Measurements from ENCODE around the gene MAP2K4. TPM values are rescaled to one million over a fixed set of nuclear protein-coding genes. Genes with fewer than 3 reads are reported as not detected.
A peak's percentile ranks its signal among the peaks of the same experiment; 100 is the strongest.

Gene MAP2K4
- total and polyA plus RNA-seq, 5 experiments from 2014 or later = 17.7 to 51.3 (median 27.3) TPM

GRCh38 chr17:12043702-12044101 lies 23.0 kb downstream of the MAP2K4 start:
- H3K36me3 Mint-ChIP-seq = peaks cover 0 to 7% (median 0%) of the 10 kb centered on the region in 3 donors
- H3K4me3 Mint-ChIP-seq = no peak overlapping the region
- ATAC-seq = no peak
- peaks cover 34 to 86% (median 77%) of the 10 kb centered on the region in 4 donors for H3K4me1 Mint-ChIP-seq
- no peak overlapping the region for H3K27ac Mint-ChIP-seq
- POLR2A ChIA-PET = no interaction called here
- no peak for DNase-seq
- H3K27me3 Mint-ChIP-seq = no peaks in the 10 kb centered on the region
- H3K9me3 Mint-ChIP-seq = no peaks in the 10 kb centered on the region

DNA sequence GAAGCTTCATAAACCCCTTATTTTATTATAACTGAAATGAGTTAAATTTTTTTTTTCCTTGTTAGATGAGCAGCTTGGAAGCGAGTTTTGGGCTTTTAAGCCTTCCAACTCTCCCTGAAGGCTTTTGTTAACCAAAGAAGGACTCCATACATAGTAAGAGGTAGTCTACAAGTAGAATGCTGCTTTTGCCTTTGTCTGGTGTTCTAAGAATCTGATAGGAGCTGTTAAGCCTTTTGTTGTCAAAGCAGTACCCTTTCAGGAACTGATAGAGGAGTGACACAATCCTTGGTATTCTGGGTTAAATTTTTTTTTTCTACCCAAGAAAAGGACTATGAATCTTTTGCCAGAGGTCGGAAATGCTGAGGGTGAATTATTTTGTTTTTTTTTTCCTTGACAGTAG lies 26.1 kb downstream of the MAP2K4 start:
- peaks cover 49 to 90% (median 85%) of the 10 kb centered on the region in 4 donors for H3K4me1 Mint-ChIP-seq
- POLR2A ChIA-PET = interaction anchor here (0.6 to 1.2 kb wide), 2 partner anchors 25 to 49 kb away, joined by 3 to 4 read pairs; partner anchors contain the start of gene ZNF18
- ATAC-seq (no peak), DNase-seq (no peak)
- peaks cover 0 to 4% (median 0%) of the 10 kb centered on the region in 3 donors for H3K36me3 Mint-ChIP-seq
- H3K27me3 Mint-ChIP-seq = no peaks in the 10 kb centered on the region
- H3K4me3 Mint-ChIP-seq = no peak overlapping the region
- no peaks in the 10 kb centered on the region for H3K9me3 Mint-ChIP-seq
- peak overlapping the region in 1 of 10 donors; percentile 1 for H3K27ac Mint-ChIP-seq

GRCh38 chr17:12047681-12048376 lies 27.2 kb downstream of the MAP2K4 start:
- POLR2A ChIA-PET = no interaction called here
- DNase-seq = no peak
- no peak for ATAC-seq
- Mint-ChIP-seq H3K4me3 (no peak overlapping the region), H3K9me3 (no peaks in the 10 kb centered on the region), H3K36me3 (peaks cover 0 to 3% (median 0%) of the 10 kb centered on the region in 3 donors), H3K4me1 (peaks cover 47 to 93% (median 89%) of the 10 kb centered on the region in 4 donors), H3K27ac (no peak overlapping the region), H3K27me3 (no peaks in the 10 kb centered on the region)

GRCh38 chr17:12048843-12049473 lies 28.3 kb downstream of the MAP2K4 start:
- Mint-ChIP-seq H3K9me3 (no peaks in the 10 kb centered on the region), H3K27me3 (no peaks in the 10 kb centered on the region), H3K36me3 (no peaks in the 10 kb centered on the region), H3K4me1 (peaks cover 47 to 94% (median 89%) of the 10 kb centered on the region in 4 donors), H3K4me3 (peak overlapping the region in 4 of 10 donors; percentile 3 to 30 (median 19)), H3K27ac (peak overlapping the region in 5 of 10 donors; percentile 14 to 61 (median 33))
- ATAC-seq = no peak
- no peak for DNase-seq
- POLR2A ChIA-PET = no interaction called here

DNA sequence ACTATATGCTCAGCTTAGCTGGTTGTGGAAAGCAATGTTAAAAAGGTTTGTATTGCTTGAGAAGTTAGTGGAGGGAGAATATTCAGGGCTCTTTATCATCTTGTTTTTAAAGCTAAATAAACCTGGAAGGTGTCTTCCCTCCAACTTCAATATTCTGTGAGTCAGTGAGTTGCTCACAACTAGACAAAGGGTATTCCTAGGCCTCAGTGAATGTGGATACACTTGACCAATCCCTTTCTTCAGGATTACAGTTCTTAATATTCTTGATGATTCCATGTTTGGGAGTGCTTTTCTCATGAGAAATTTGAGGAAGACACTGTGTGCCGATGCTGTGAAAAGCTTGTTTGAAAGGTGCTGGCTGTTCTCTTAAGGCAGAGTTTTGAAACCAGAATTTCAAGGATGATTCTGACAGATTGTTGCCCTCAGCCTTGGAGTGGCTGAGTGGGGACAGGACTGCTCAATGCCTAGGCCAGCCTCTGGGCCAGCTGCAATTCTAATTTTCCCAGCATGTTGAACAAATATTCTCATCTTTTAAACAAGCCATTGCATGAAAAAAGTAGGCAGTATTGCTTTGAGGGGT lies 30.1 kb downstream of the MAP2K4 start:
- no peak overlapping the region for H3K4me3 Mint-ChIP-seq
- no peaks in the 10 kb centered on the region for H3K27me3 Mint-ChIP-seq
- H3K4me1 Mint-ChIP-seq = peaks cover 41 to 92% (median 80%) of the 10 kb centered on the region in 4 donors

GRCh38 chr17:12053552-12053951 lies 32.9 kb downstream of the MAP2K4 start:
- Mint-ChIP-seq H3K36me3 (peaks cover 0 to 31% (median 3%) of the 10 kb centered on the region in 3 donors), H3K4me1 (peaks cover 29 to 90% (median 75%) of the 10 kb centered on the region in 4 donors), H3K9me3 (no peaks in the 10 kb centered on the region), H3K27ac (peak overlapping the region in 7 of 10 donors; percentile 59 to 73 (median 64)), H3K27me3 (no peaks in the 10 kb centered on the region), H3K4me3 (peak overlapping the region in 9 of 10 donors; percentile 14 to 65 (median 44))
- no peak for ATAC-seq
- POLR2A ChIA-PET = interaction anchor here (1.1 kb wide), 1 partner anchor 33 kb away, joined by 3 read pairs; the partner anchor contains the start of gene MAP2K4
- no peak for DNase-seq

More for the DNA sequence above, 30.1 kb downstream of the MAP2K4 start:
- POLR2A ChIA-PET = no interaction called here
- DNase-seq (no peak), ATAC-seq (no peak)
- Mint-ChIP-seq H3K27ac (peak overlapping the region in 4 of 10 donors; percentile 11 to 47 (median 41)), H3K36me3 (peaks cover 0 to 11% (median 0%) of the 10 kb centered on the region in 3 donors), H3K9me3 (no peaks in the 10 kb centered on the region)

DNA sequence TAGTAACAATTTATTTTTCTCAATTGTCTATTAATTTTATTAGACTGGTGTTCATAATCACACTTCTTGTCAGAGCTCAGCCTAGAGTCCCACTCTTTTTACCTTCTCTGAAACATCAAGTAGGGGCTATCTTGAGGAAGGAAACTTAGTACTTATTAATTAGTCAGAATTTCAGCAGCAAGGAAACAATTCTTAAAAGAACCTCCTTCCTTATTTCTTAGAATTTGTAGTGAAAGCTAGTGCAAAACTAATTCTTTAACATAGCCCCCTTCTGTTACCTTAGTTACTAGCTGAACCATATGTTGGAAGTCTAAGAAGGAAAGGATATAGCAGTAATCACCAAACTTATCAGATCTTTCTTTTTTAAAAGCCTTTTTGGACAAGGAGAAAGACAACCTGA lies 35.2 kb downstream of the MAP2K4 start:
- Mint-ChIP-seq H3K4me1 (peaks cover 17 to 78% (median 60%) of the 10 kb centered on the region in 4 donors), H3K9me3 (no peaks in the 10 kb centered on the region), H3K4me3 (peak overlapping the region in 1 of 10 donors; percentile 8), H3K36me3 (peaks cover 0 to 49% (median 11%) of the 10 kb centered on the region in 3 donors), H3K27me3 (no peaks in the 10 kb centered on the region), H3K27ac (peak overlapping the region in 5 of 10 donors; percentile 19 to 72 (median 23))
- ATAC-seq (no peak), DNase-seq (no peak)
- POLR2A ChIA-PET = no interaction called here

DNA sequence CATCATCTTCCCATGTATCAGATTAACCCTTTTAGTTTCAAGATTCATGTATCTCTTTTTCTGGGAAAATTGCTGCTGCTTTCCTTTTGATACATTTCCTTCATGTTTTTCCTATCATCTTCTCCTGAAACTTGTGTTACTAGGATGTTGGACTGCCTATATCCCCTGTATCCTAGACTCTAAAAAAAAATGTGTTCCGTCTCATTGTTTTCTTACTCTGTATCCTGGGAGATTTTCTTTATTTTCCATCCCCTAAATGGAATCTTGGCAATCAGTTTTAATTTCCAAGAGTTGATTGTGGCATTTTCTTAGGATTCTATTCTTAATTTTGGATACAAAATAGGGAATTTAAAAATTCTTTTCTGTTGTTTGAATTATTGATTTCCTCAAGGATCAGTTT lies 36.8 kb downstream of the MAP2K4 start:
- H3K27me3 Mint-ChIP-seq = no peaks in the 10 kb centered on the region
- H3K9me3 Mint-ChIP-seq = no peaks in the 10 kb centered on the region
- ATAC-seq (no peak), DNase-seq (no peak)
- H3K27ac Mint-ChIP-seq = peak overlapping the region in 1 of 10 donors; percentile 56
- no peak overlapping the region for H3K4me3 Mint-ChIP-seq
- POLR2A ChIA-PET = interaction anchor here (0.7 kb wide), 1 partner anchor 15 kb away, joined by 5 read pairs; no protein-coding TSS in a partner anchor
- H3K36me3 Mint-ChIP-seq = peaks cover 0 to 63% (median 18%) of the 10 kb centered on the region in 3 donors
- peaks cover 18 to 65% (median 47%) of the 10 kb centered on the region in 4 donors for H3K4me1 Mint-ChIP-seq

DNA sequence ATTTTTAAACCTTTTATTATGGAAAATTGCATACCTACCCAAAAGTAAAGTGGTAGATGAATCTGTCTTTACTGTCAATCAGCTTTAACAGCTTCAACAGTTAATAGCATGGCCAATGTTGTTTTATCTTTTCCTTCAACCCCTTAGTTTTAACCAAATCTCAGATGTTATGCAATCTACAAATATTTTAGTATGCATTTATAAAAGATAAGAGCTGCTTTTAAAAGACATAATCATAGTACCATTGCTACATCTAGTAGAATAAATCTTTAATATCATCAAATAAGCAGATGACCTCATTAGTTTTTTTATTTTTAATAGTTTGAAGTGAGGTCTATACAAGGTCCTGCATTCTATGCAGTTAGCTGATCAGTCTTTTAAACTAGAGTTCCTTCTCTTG lies 37.9 kb downstream of the MAP2K4 start:
- peaks cover 0 to 72% (median 26%) of the 10 kb centered on the region in 3 donors for H3K36me3 Mint-ChIP-seq
- ATAC-seq (no peak), DNase-seq (no peak)
- no peaks in the 10 kb centered on the region for H3K9me3 Mint-ChIP-seq
- H3K4me1 Mint-ChIP-seq = peaks cover 14 to 54% (median 39%) of the 10 kb centered on the region in 4 donors
- no peak overlapping the region for H3K4me3 Mint-ChIP-seq
- H3K27me3 Mint-ChIP-seq = no peaks in the 10 kb centered on the region
- no peak overlapping the region for H3K27ac Mint-ChIP-seq
- POLR2A ChIA-PET = no interaction called here

DNA sequence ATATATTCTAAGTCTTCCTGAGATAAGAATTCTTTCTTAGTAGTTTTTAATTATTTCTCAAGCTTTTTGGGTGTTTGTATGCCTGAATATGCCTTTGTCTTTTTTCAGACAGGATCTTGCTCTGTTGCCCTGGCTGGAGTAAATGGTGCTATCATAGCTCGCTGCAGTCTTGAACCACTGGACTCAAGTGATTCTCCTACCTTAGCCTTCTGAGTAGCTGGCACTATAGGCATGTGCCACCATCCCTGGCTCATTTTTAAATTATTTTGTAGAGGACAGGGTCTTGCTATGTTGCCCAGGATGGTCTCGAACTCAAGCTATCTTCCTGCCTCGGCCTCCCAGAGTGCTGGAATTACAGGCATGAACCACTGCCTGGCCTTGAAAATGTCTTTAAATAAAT lies 41.6 kb downstream of the MAP2K4 start:
- Mint-ChIP-seq H3K27ac (peak overlapping the region in 1 of 10 donors; percentile 29), H3K27me3 (no peaks in the 10 kb centered on the region), H3K36me3 (peaks cover 0 to 62% (median 44%) of the 10 kb centered on the region in 3 donors), H3K4me1 (peaks cover 10 to 19% (median 17%) of the 10 kb centered on the region in 4 donors), H3K9me3 (peaks cover 0 to 2% (median 0%) of the 10 kb centered on the region in 9 donors), H3K4me3 (no peak overlapping the region)
- DNase-seq = no peak
- ATAC-seq = no peak
- POLR2A ChIA-PET = interaction anchor here (0.6 kb wide), 1 partner anchor 33 kb away, joined by 4 read pairs; no protein-coding TSS in a partner anchor

GRCh38 chr17:12064395-12064794 lies 43.7 kb downstream of the MAP2K4 start:
- Mint-ChIP-seq H3K27ac (no peak overlapping the region), H3K27me3 (no peaks in the 10 kb centered on the region), H3K9me3 (peaks cover 0 to 2% (median 0%) of the 10 kb centered on the region in 9 donors), H3K36me3 (peaks cover 0 to 49% (median 42%) of the 10 kb centered on the region in 3 donors), H3K4me1 (peaks cover 7 to 12% (median 9%) of the 10 kb centered on the region in 4 donors), H3K4me3 (no peak overlapping the region)
- ATAC-seq = no peak
- DNase-seq = no peak
- POLR2A ChIA-PET = no interaction called here

- ATAC-seq = no peak
- H3K36me3 Mint-ChIP-seq = peaks cover 5 to 42% (median 35%) of the 10 kb centered on the region in 3 donors
- no peaks in the 10 kb centered on the region for H3K27me3 Mint-ChIP-seq
Observed at GRCh38 chr17:12067485-12067884, 46.8 kb downstream of the MAP2K4 start.

More at GRCh38 chr17:12067485-12067884, 46.8 kb downstream of the MAP2K4 start:
- Mint-ChIP-seq H3K9me3 (peaks cover 0 to 2% (median 0%) of the 10 kb centered on the region in 9 donors), H3K4me3 (no peak overlapping the region), H3K4me1 (peaks cover 0 to 6% (median 1%) of the 10 kb centered on the region in 4 donors), H3K27ac (no peak overlapping the region)
- DNase-seq = no peak
- POLR2A ChIA-PET = no interaction called here
